ENCODE data around the gene PRKAG2.
"Not testable (repeated sequence)": the region's sequence is repeated elsewhere in the genome, so short reads cannot be mapped to it uniquely, and the experiment has no call there.

Gene PRKAG2

GRCh38 chr7:151876899-151877777 is at the start of gene PRKAG2:
Gene PRKAG2, minus strand, starts transcription at chr7:151877115. Its CDS starts 495 bp downstream, at chr7:151876620.
- DNase-seq (ENCODE audit: low read depth in 2 of 2) = peak; percentile 57 to 59

- no peak for DNase-seq (ENCODE audit: low read depth in 2 of 2)
Observed at GRCh38 chr7:151926336-151926712, 49.4 kb upstream of the PRKAG2 start.

- DNase-seq (ENCODE audit: low read depth in 2 of 2) = no peak
Observed at GRCh38 chr7:151925446-151926335, 48.8 kb upstream of the PRKAG2 start.

- no peak for DNase-seq (ENCODE audit: low read depth in 2 of 2)
Observed at GRCh38 chr7:151924508-151924907, 47.6 kb upstream of the PRKAG2 start.

- no peak for DNase-seq (ENCODE audit: low read depth in 2 of 2)
Observed at GRCh38 chr7:151924001-151924400, 47.1 kb upstream of the PRKAG2 start.

GRCh38 chr7:151923097-151923876 is 46.4 kb upstream of the PRKAG2 start:
- DNase-seq (ENCODE audit: low read depth in 2 of 2) = no peak

GRCh38 chr7:151921451-151921850 is 44.5 kb upstream of the PRKAG2 start:
- DNase-seq (ENCODE audit: low read depth in 2 of 2) = no peak

GRCh38 chr7:151920488-151920887 is 43.6 kb upstream of the PRKAG2 start:
- DNase-seq (ENCODE audit: low read depth in 2 of 2) = no peak

- DNase-seq (ENCODE audit: low read depth in 2 of 2) = no peak
Observed at GRCh38 chr7:151919595-151919994, 42.7 kb upstream of the PRKAG2 start.

GRCh38 chr7:151918510-151918843 is 41.6 kb upstream of the PRKAG2 start:
- DNase-seq (ENCODE audit: low read depth in 2 of 2) = no peak

GRCh38 chr7:151917791-151918509 is 41.0 kb upstream of the PRKAG2 start:
- no peak for DNase-seq (ENCODE audit: low read depth in 2 of 2)

- DNase-seq (ENCODE audit: low read depth in 2 of 2) = no peak
Observed at GRCh38 chr7:151914051-151914450, 37.1 kb upstream of the PRKAG2 start.

GRCh38 chr7:151910655-151911054 is 33.7 kb upstream of the PRKAG2 start:
- DNase-seq (ENCODE audit: low read depth in 2 of 2) = not testable (repeated sequence)

GRCh38 chr7:151907115-151907514 is 30.2 kb upstream of the PRKAG2 start:
- not testable (repeated sequence) for DNase-seq (ENCODE audit: low read depth in 2 of 2)

GRCh38 chr7:151905766-151906165 is 28.9 kb upstream of the PRKAG2 start:
- DNase-seq (ENCODE audit: low read depth in 2 of 2) = no peak

- no peak for DNase-seq (ENCODE audit: low read depth in 2 of 2)
Observed at GRCh38 chr7:151905353-151905752, 28.4 kb upstream of the PRKAG2 start.

- no peak for DNase-seq (ENCODE audit: low read depth in 2 of 2)
Observed at GRCh38 chr7:151904270-151904669, 27.4 kb upstream of the PRKAG2 start.

- DNase-seq (ENCODE audit: low read depth in 2 of 2) = no peak
Observed at GRCh38 chr7:151903249-151904032, 26.5 kb upstream of the PRKAG2 start.

- DNase-seq (ENCODE audit: low read depth in 2 of 2) = no peak
Observed at GRCh38 chr7:151902311-151902710, 25.4 kb upstream of the PRKAG2 start.

GRCh38 chr7:151901828-151902227 is 24.9 kb upstream of the PRKAG2 start:
- no peak for DNase-seq (ENCODE audit: low read depth in 2 of 2)

All from stimulated activated CD8-positive, alpha-beta memory T cell treated with anti-CD3 and anti-CD28 coated beads, Interleukin-15, amount 100 ng/mL, for 48 hours (primary cell).